Panc1 (cell line): ENCODE measurements around the gene GLIS1. TPM values are rescaled to one million over a fixed set of nuclear protein-coding genes. Genes with fewer than 3 reads are reported as not detected.

Source experiments
- ATAC-seq: fragments of 200-7000 bp; cut with Tn5 transposase; 2 replicates; pipeline ENCODE4 v1.9.1; 2020; ENCODE audit warnings: mild to moderate bottlenecking, moderate library complexity
- BruUV-seq: library from RNA; stranded (reverse); fragments of 400-500 nt; replicated peaks from 2 replicates; lab custom pipeline; 2021; lab: Mats Ljungman, UMichigan
- CTCF ChIA-PET: fragments of 300-600 bp; sonication (Branson Sonifier 250); formaldehyde crosslinking; loops from one replicate; lab custom pipeline; 2022; ENCODE audit warnings: antibody characterized with exemption; lab: Charles Lee
- POLR2A ChIA-PET: fragments of 300-600 bp; sonication (Branson Sonifier 250); formaldehyde crosslinking; loops from one replicate; lab custom pipeline; 2022; ENCODE audit warnings: antibody characterized with exemption; lab: Charles Lee
- DNase-seq: peaks from one replicate; pipeline ENCODE4 v3.0.0-alpha.2; 2010; ENCODE audit warnings: low read depth, low spot score
- H3K27ac ChIP-seq: 2 replicates; pipeline ENCODE4 v1.5.1; 2011; ENCODE audit warnings: mild to moderate bottlenecking, low read length, inconsistent platforms
- H3K27me3 ChIP-seq: fragments of 200-500 bp; sonication (Bioruptor generic); 2 replicates; pipeline ENCODE4 v1.6.0; 2014; ENCODE audit warnings: low read length, inconsistent platforms; ENCODE audit not compliant: control insufficient read depth, insufficient read depth
- H3K36me3 ChIP-seq: fragments of 200-500 bp; sonication (Bioruptor generic); 2 replicates; pipeline ENCODE4 v1.5.1; 2014; ENCODE audit warnings: inconsistent platforms, mild to moderate bottlenecking, low read length, moderate library complexity; ENCODE audit not compliant: control insufficient read depth, insufficient read depth
- H3K4me1 ChIP-seq: 2 replicates; pipeline ENCODE4 v1.5.1; 2011; ENCODE audit warnings: inconsistent platforms, mild to moderate bottlenecking, low read length, moderate library complexity; ENCODE audit not compliant: control insufficient read depth, insufficient read depth
- H3K4me3 ChIP-seq, 2 experiments: 2 replicates each; pipeline ENCODE4 v1.5.1; 2011 to 2012; ENCODE audit warnings: low read depth in 2 of 2, low read length in 2 of 2, mild to moderate bottlenecking in 2 of 2, inconsistent platforms in 1 of 2, moderate library complexity in 1 of 2
- H3K9me3 ChIP-seq: fragments of 200-500 bp; sonication (Bioruptor generic); 2 replicates; pipeline ENCODE4 v1.5.1; 2014; ENCODE audit warnings: low read depth, mild to moderate bottlenecking, inconsistent platforms, low read length, moderate library complexity; ENCODE audit not compliant: control insufficient read depth, insufficient read depth
- CTCF ChIP-seq: fragments of 450-650 bp; IDR thresholded peaks from 2 replicates; pipeline ENCODE4 v1.5.1; 2017; ENCODE audit warnings: mild to moderate bottlenecking
- POLR2AphosphoS5 ChIP-seq: IDR thresholded peaks from 2 replicates; pipeline ENCODE4 v1.6.1; 2012; ENCODE audit warnings: mild to moderate bottlenecking, low read depth, low read length, moderate library complexity
- REST ChIP-seq, 2 experiments: IDR thresholded peaks; 2 replicates each; pipeline ENCODE4 v1.6.1; 2011 to 2012; ENCODE audit warnings: low read depth in 2 of 2, control low read depth in 1 of 2, low read length in 1 of 2, mild to moderate bottlenecking in 1 of 2, moderate library complexity in 1 of 2; ENCODE audit not compliant: insufficient read depth in 1 of 2
- SIN3A ChIP-seq: IDR thresholded peaks from 2 replicates; pipeline ENCODE4 v1.6.1; 2012; ENCODE audit warnings: low read depth, mild to moderate bottlenecking, low read length, moderate library complexity, borderline replicate concordance; ENCODE audit not compliant: insufficient read depth
- TCF7L2 ChIP-seq: IDR thresholded peaks from 2 replicates; pipeline ENCODE4 v1.6.1; 2011; ENCODE audit warnings: mild to moderate bottlenecking, low read depth, low read length, inconsistent platforms
- in situ Hi-C: cut with HindIII; loops from 2 replicates; pipeline ENCODE4 v1.10.0; 2016; ENCODE audit warnings: low sequenced_read_pairs, low pct_unique_long_range_greater_than_20kb
- intact Hi-C: fragments of 100-400 bp; cut with micrococcal nuclease; formaldehyde crosslinking; loops from one replicate; pipeline ENCODE4 v1.10.0; 2022; ENCODE audit not compliant: unreplicated experiment
- total RNA-seq: library from RNA; stranded (reverse); gene quantifications from one replicate; pipeline ENCODE4 v1.2.1, GENCODE V29; 2021; ENCODE audit not compliant: unreplicated experiment

GLIS1 gene
- total RNA-seq, 1 experiment from 2014 or later, result 0.28 TPM

- Histone ChIP-seq H3K27me3 (no peaks in the 10 kb centered on the region), H3K36me3 (no peaks in the 10 kb centered on the region), H3K9me3 (no peaks in the 10 kb centered on the region), H3K27ac (no peak overlapping the region), H3K4me1 (no peaks in the 10 kb centered on the region), H3K4me3 (no peak overlapping the region)
- POLR2A ChIA-PET, result no interaction called here
- TF ChIP-seq REST (IDR thresholded peaks at IDR 0.05; ENCODE audit: insufficient read depth in 1 of 2, low read depth in 2 of 2, low read length in 1 of 2), result no peak
- no peak for TF ChIP-seq SIN3A
- TF ChIP-seq TCF7L2, result no peak
- TF ChIP-seq CTCF, result no peak
- no peak for TF ChIP-seq POLR2AphosphoS5
- BruUV-seq, result no TSS peak
- ATAC-seq (no peak), DNase-seq (no peak)
- CTCF ChIA-PET, result no interaction called here
- in situ Hi-C loops, result no loop called here
- intact Hi-C loops, result no loop called here
Observed at GRCh38 chr1:53539711-53540603, 199.0 kb downstream of the GLIS1 start.

GRCh38 chr1:53539226-53539625, 199.7 kb downstream of the GLIS1 start:
- Histone ChIP-seq H3K9me3 (no peaks in the 10 kb centered on the region), H3K4me3 (no peak overlapping the region), H3K36me3 (no peaks in the 10 kb centered on the region), H3K27ac (no peak overlapping the region), H3K4me1 (no peaks in the 10 kb centered on the region), H3K27me3 (no peaks in the 10 kb centered on the region)
- TF ChIP-seq TCF7L2 (no peak), REST (IDR thresholded peaks at IDR 0.05; ENCODE audit: insufficient read depth in 1 of 2, low read depth in 2 of 2, low read length in 1 of 2) (no peak), CTCF (no peak), POLR2AphosphoS5 (no peak), SIN3A (no peak)
- no peak for ATAC-seq
- DNase-seq, result no peak
- no TSS peak for BruUV-seq
- POLR2A ChIA-PET, result no interaction called here
- CTCF ChIA-PET, result no interaction called here
- intact Hi-C loops (no loop called here), in situ Hi-C loops (no loop called here)
